Spinal cord (tissue), 10 donors: Measurements from ENCODE around the gene DYNLT5. TPM values are rescaled to one million over a fixed set of nuclear protein-coding genes. Genes with fewer than 3 reads are reported as not detected.

ENCODE experiments used
- DNase-seq, 6 donors: peaks; one replicate each; pipeline versions ENCODE4 v3.0.0 to v3.0.0-alpha.2; 2013 to 2015; ENCODE audit warnings: low spot score in 6 of 6, low read depth in 4 of 6
- H3K27ac ChIP-seq: one replicate; pipeline ENCODE4 v1.5.1; 2013; ENCODE audit warnings: low read depth, low read length, control low read depth
- H3K27me3 ChIP-seq: one replicate; pipeline ENCODE4 v1.6.1; 2013; ENCODE audit warnings: low read length; ENCODE audit not compliant: control insufficient read depth, insufficient read depth
- H3K36me3 ChIP-seq: one replicate; pipeline ENCODE4 v1.6.1; 2013; ENCODE audit warnings: low read length; ENCODE audit not compliant: control insufficient read depth, insufficient read depth
- H3K4me1 ChIP-seq: one replicate; pipeline ENCODE4 v1.6.1; 2013; ENCODE audit warnings: low read length; ENCODE audit not compliant: control insufficient read depth, insufficient read depth
- H3K4me3 ChIP-seq: one replicate; pipeline ENCODE4 v1.5.1; 2013; ENCODE audit warnings: low read depth, low read length, control low read depth
- H3K9me3 ChIP-seq: one replicate; pipeline ENCODE4 v1.6.1; 2013; ENCODE audit warnings: low read length; ENCODE audit not compliant: control insufficient read depth, insufficient read depth
- WGBS: methylation state at CpG from one replicate; pipeline ENCODE4 v1.1.5; 2013; ENCODE audit warnings: missing lambda C conversion rate; ENCODE audit not compliant: insufficient coverage; 5-methylcytosine and 5-hydroxymethylcytosine counted together
- polyA plus RNA-seq, 2 donors: library from polyadenylated mRNA; unstranded; fragments of 120-200 nt; gene quantifications; one replicate each; pipeline ENCODE4 v1.2.1, GENCODE V29; 2013; ENCODE audit not compliant: insufficient read length in 2 of 2
- total RNA-seq, 2 donors: library from RNA; depleted of rRNA in 1 of 2; stranded (reverse); fragments of 120-200 nt in 1 of 2; fragments of >200 nt in 1 of 2; gene quantifications; one replicate each; pipeline versions ENCODE4 v1.2.3 to v1.2.4, GENCODE V29; 2013 to 2014
- donor health status: healthy.

DYNLT5 gene
- total and polyA plus RNA-seq, 4 donors = 25.4 to 43.3 (median 32.9) TPM

DNA sequence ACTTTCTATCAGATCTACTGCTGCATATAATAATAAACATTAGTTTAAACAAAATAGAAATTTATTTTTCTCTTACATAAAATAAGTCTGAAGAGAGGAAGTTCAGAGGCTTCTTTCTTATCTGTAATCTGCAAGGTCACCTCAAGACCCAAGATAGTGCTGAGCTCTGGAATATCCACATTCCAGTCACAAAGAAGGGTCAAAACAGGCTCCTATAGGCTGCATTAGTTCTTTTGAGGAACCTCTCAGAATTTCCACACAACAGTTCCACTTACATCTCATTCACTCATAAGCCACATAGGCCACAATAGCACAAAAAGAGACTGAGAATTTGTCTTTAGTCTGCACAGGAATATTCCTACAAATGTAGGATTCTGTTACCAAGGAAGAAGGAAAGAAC, 15.4 kb downstream of the DYNLT5 start:
- Histone ChIP-seq H3K27me3 (no peaks in the 10 kb centered on the region), H3K36me3 (no peaks in the 10 kb centered on the region), H3K4me3 (no peak overlapping the region), H3K9me3 (no peaks in the 10 kb centered on the region), H3K27ac (no peak overlapping the region), H3K4me1 (no peaks in the 10 kb centered on the region)
- DNase-seq = no peak

GRCh38 chr1:66768965-66769364, 16.7 kb downstream of the DYNLT5 start:
- WGBS = no CpG with 5 or more reads among the region's 1 CpG
- no peak overlapping the region for H3K27ac ChIP-seq
- H3K27me3 ChIP-seq = no peaks in the 10 kb centered on the region
- no peaks in the 10 kb centered on the region for H3K4me1 ChIP-seq
- H3K36me3 ChIP-seq = no peaks in the 10 kb centered on the region
- no peak overlapping the region for H3K4me3 ChIP-seq
- DNase-seq = no peak
- no peaks in the 10 kb centered on the region for H3K9me3 ChIP-seq

- H3K27me3 ChIP-seq = no peaks in the 10 kb centered on the region
- no CpG with 5 or more reads among the region's 7 CpGs for WGBS
- H3K9me3 ChIP-seq = no peaks in the 10 kb centered on the region
- no peak for DNase-seq
- no peak overlapping the region for H3K4me3 ChIP-seq
- H3K4me1 ChIP-seq = no peaks in the 10 kb centered on the region
- no peaks in the 10 kb centered on the region for H3K36me3 ChIP-seq
- H3K27ac ChIP-seq = no peak overlapping the region
These were observed 17.4 kb downstream of the DYNLT5 start for GRCh38 chr1:66769512-66770229.

DNA sequence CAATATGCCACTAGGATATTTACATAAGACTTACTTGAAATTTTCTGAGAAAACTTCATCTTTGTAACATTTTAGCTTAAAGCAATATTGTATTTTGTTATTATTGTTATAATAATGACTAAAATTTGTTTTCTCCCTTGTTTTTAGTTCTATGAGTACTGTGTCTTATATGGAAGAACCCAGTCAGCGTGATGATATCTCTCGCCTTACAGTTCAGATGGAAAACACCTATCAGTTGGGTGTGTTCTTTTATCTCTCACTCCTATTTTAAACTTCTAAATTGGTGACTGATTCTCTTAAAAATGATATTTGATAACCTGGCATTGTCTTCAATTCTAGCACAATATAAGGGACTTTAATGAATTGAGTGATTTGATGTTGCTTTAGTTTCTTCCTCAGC, 18.0 kb downstream of the DYNLT5 start:
- Histone ChIP-seq H3K27me3 (no peaks in the 10 kb centered on the region), H3K9me3 (no peaks in the 10 kb centered on the region), H3K4me3 (no peak overlapping the region), H3K36me3 (no peaks in the 10 kb centered on the region), H3K4me1 (no peaks in the 10 kb centered on the region), H3K27ac (no peak overlapping the region)
- DNase-seq = no peak
- WGBS = no CpG with 5 or more reads among the region's 2 CpGs

DNA sequence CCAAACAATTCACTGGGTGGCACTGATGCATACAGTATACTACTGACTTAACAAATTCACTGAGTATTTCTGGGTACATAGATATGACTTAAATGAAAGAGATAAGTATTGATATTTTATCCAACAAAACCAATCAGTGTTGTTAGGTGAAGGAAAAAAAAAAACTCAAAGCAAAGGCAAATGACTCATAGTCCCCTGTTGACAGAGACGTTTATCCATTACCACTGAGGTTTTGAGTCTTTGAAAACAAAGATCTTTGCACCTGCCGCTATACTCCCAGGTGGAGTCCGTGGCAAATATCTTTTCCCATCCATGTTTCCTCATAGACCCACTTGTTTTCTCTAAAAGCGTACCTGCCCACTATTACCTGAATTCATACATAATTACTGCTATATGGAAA, 18.4 kb downstream of the DYNLT5 start:
- no peak for DNase-seq
- Histone ChIP-seq H3K9me3 (no peaks in the 10 kb centered on the region), H3K4me3 (no peak overlapping the region), H3K36me3 (no peaks in the 10 kb centered on the region), H3K27ac (no peak overlapping the region), H3K27me3 (no peaks in the 10 kb centered on the region), H3K4me1 (no peaks in the 10 kb centered on the region)
- WGBS = 83% methylated on average over 2 of the region's 4 CpGs

- Histone ChIP-seq H3K4me3 (no peak overlapping the region), H3K9me3 (no peaks in the 10 kb centered on the region), H3K27me3 (no peaks in the 10 kb centered on the region), H3K4me1 (no peaks in the 10 kb centered on the region), H3K27ac (no peak overlapping the region), H3K36me3 (no peaks in the 10 kb centered on the region)
- WGBS = no CpG with 5 or more reads among the region's 2 CpGs
- DNase-seq = no peak
These were observed 21.0 kb downstream of the DYNLT5 start for GRCh38 chr1:66773227-66773626.

GRCh38 chr1:66774438-66774837, 22.2 kb downstream of the DYNLT5 start:
- Histone ChIP-seq H3K4me1 (no peaks in the 10 kb centered on the region), H3K4me3 (no peak overlapping the region), H3K27me3 (no peaks in the 10 kb centered on the region), H3K36me3 (no peaks in the 10 kb centered on the region), H3K27ac (no peak overlapping the region), H3K9me3 (no peaks in the 10 kb centered on the region)
- no CpG with 5 or more reads among the region's 2 CpGs for WGBS
- no peak for DNase-seq

DNA sequence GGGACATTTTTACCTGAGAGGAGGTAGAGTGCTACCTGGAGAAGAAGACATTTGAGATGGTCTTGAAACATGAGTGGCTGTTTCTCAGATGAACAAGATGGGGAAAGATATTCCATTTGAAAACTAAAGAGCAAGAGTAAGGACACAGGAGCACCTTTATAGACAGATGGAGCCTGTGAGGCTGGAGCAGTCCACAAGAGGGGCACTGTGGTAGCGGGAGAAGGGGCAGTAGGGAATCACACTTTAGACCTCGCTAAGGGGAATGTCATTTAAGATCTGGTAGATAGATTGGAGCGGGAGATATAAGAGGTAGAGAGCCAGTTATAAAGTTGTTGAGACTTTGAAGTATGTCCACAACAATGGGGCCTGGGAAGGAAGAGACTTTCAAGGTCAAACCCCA, 23.4 kb downstream of the DYNLT5 start:
- 92% methylated on average over 2 of the region's 3 CpGs for WGBS
- H3K9me3 ChIP-seq = no peaks in the 10 kb centered on the region
- H3K27me3 ChIP-seq = no peaks in the 10 kb centered on the region
- H3K4me1 ChIP-seq = no peaks in the 10 kb centered on the region
- DNase-seq = no peak
- no peak overlapping the region for H3K4me3 ChIP-seq
- no peaks in the 10 kb centered on the region for H3K36me3 ChIP-seq
- no peak overlapping the region for H3K27ac ChIP-seq

GRCh38 chr1:66777831-66778230, 25.6 kb downstream of the DYNLT5 start:
- Histone ChIP-seq H3K36me3 (no peaks in the 10 kb centered on the region), H3K4me1 (no peaks in the 10 kb centered on the region), H3K4me3 (no peak overlapping the region), H3K27ac (no peak overlapping the region), H3K9me3 (no peaks in the 10 kb centered on the region), H3K27me3 (no peaks in the 10 kb centered on the region)
- WGBS = 38% methylated on average over 2 of the region's 3 CpGs
- DNase-seq = peak in 1 of 6 donors; percentile 76

DNA sequence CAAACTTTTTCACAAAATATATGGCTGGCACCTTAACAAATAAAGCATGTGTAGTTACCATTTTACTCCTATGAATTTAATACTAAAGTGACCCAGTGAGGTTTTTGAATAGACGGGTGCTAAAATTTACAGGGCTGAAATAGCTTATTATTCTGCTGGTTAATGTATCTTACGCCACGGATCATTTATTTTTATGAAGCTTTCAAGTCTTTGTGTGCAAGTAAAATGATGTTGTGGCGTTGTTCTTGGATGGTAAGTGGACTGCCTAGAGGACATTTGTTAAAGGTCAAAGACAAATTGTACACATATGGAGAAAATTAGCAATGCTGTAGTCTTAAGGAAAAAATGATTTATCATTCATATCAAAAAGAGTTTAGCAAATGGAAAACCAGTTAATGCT, 26.0 kb downstream of the DYNLT5 start:
- Histone ChIP-seq H3K36me3 (no peaks in the 10 kb centered on the region), H3K27me3 (no peaks in the 10 kb centered on the region), H3K4me1 (no peaks in the 10 kb centered on the region), H3K27ac (no peak overlapping the region), H3K9me3 (no peaks in the 10 kb centered on the region), H3K4me3 (no peak overlapping the region)
- 44% methylated on average over 3 of the region's 4 CpGs for WGBS
- DNase-seq = peak in 1 of 6 donors; percentile 69
